ENCODE data around the gene ELL3. TPM values are rescaled to one million over a fixed set of nuclear protein-coding genes. Genes with fewer than 3 reads are reported as not detected.
A peak's percentile ranks its signal among the peaks of the same experiment; 100 is the strongest.

Gene ELL3
- total RNA-seq, 1 donor from 2014 or later: 0.51 TPM

GRCh38 chr15:43777267-43777914 lies 625 bp upstream of the ELL3 start:
- Mint-ChIP-seq H3K9me3 (ENCODE audit: unreplicated experiment) (peaks cover 4% of the 10 kb centered on the region), H3K4me1 (ENCODE audit: low read depth, unreplicated experiment) (no peaks in the 10 kb centered on the region), H3K4me3 (ENCODE audit: unreplicated experiment) (peak overlapping the region; percentile 82), H3K27ac (ENCODE audit: unreplicated experiment) (no peak overlapping the region), H3K36me3 (ENCODE audit: unreplicated experiment) (no peaks in the 10 kb centered on the region), H3K27me3 (ENCODE audit: unreplicated experiment) (no peaks in the 10 kb centered on the region)
- peak; percentile 70 for TF ChIP-seq CTCF (IDR thresholded peaks at IDR 0.05; ENCODE audit: partially characterized antibody, unreplicated experiment)
- DNase-seq: peak; percentile 72

- no peak overlapping the region for H3K27ac Mint-ChIP-seq (ENCODE audit: unreplicated experiment)
Observed at GRCh38 chr15:43776101-43776717, 557 bp downstream of the ELL3 start.

GRCh38 chr15:43775411-43775965 lies 1.3 kb downstream of the ELL3 start:
- TF ChIP-seq CTCF (IDR thresholded peaks at IDR 0.05; ENCODE audit: partially characterized antibody, unreplicated experiment): no peak
- H3K27ac Mint-ChIP-seq (ENCODE audit: unreplicated experiment): no peak overlapping the region
- DNase-seq: no peak
- H3K27me3 Mint-ChIP-seq (ENCODE audit: unreplicated experiment): no peaks in the 10 kb centered on the region
- peaks cover 4% of the 10 kb centered on the region for H3K9me3 Mint-ChIP-seq (ENCODE audit: unreplicated experiment)
- peak overlapping the region; percentile 63 for H3K4me3 Mint-ChIP-seq (ENCODE audit: unreplicated experiment)
- no peaks in the 10 kb centered on the region for H3K36me3 Mint-ChIP-seq (ENCODE audit: unreplicated experiment)
- H3K4me1 Mint-ChIP-seq (ENCODE audit: low read depth, unreplicated experiment): no peaks in the 10 kb centered on the region

More at GRCh38 chr15:43776101-43776717, 557 bp downstream of the ELL3 start:
- H3K27me3 Mint-ChIP-seq (ENCODE audit: unreplicated experiment): no peaks in the 10 kb centered on the region
- H3K4me1 Mint-ChIP-seq (ENCODE audit: low read depth, unreplicated experiment): no peaks in the 10 kb centered on the region
- peaks cover 4% of the 10 kb centered on the region for H3K9me3 Mint-ChIP-seq (ENCODE audit: unreplicated experiment)
- no peak for TF ChIP-seq CTCF (IDR thresholded peaks at IDR 0.05; ENCODE audit: partially characterized antibody, unreplicated experiment)
- peak overlapping the region; percentile 34 for H3K4me3 Mint-ChIP-seq (ENCODE audit: unreplicated experiment)
- no peaks in the 10 kb centered on the region for H3K36me3 Mint-ChIP-seq (ENCODE audit: unreplicated experiment)
- DNase-seq: peak; percentile 40

- H3K27me3 Mint-ChIP-seq (ENCODE audit: unreplicated experiment): no peaks in the 10 kb centered on the region
- H3K4me3 Mint-ChIP-seq (ENCODE audit: unreplicated experiment): no peak overlapping the region
- no peak for TF ChIP-seq CTCF (IDR thresholded peaks at IDR 0.05; ENCODE audit: partially characterized antibody, unreplicated experiment)
- peaks cover 4% of the 10 kb centered on the region for H3K9me3 Mint-ChIP-seq (ENCODE audit: unreplicated experiment)
- H3K36me3 Mint-ChIP-seq (ENCODE audit: unreplicated experiment): no peaks in the 10 kb centered on the region
- no peak overlapping the region for H3K27ac Mint-ChIP-seq (ENCODE audit: unreplicated experiment)
- no peaks in the 10 kb centered on the region for H3K4me1 Mint-ChIP-seq (ENCODE audit: low read depth, unreplicated experiment)
- DNase-seq: no peak
Observed at GRCh38 chr15:43774062-43774461, 2.7 kb downstream of the ELL3 start.

GRCh38 chr15:43772624-43773023 lies 4.1 kb downstream of the ELL3 start:
- DNase-seq: no peak
- Mint-ChIP-seq H3K27ac (ENCODE audit: unreplicated experiment) (no peak overlapping the region), H3K9me3 (ENCODE audit: unreplicated experiment) (peaks cover 4% of the 10 kb centered on the region), H3K27me3 (ENCODE audit: unreplicated experiment) (no peaks in the 10 kb centered on the region), H3K4me3 (ENCODE audit: unreplicated experiment) (no peak overlapping the region), H3K36me3 (ENCODE audit: unreplicated experiment) (no peaks in the 10 kb centered on the region), H3K4me1 (ENCODE audit: low read depth, unreplicated experiment) (no peaks in the 10 kb centered on the region)
- no peak for TF ChIP-seq CTCF (IDR thresholded peaks at IDR 0.05; ENCODE audit: partially characterized antibody, unreplicated experiment)

All from glutamatergic neuron (in vitro differentiated cells).